ENCODE measurements around the gene LBHD2. TPM values are rescaled to one million over a fixed set of nuclear protein-coding genes. Genes with fewer than 3 reads are reported as not detected.

Gene LBHD2
- total and polyA plus RNA-seq, 2 of the 13 experiments (the other 11 are each of a cell fraction or from before 2014, with no cell fraction given) = 0.67 to 1.00 TPM

DNA sequence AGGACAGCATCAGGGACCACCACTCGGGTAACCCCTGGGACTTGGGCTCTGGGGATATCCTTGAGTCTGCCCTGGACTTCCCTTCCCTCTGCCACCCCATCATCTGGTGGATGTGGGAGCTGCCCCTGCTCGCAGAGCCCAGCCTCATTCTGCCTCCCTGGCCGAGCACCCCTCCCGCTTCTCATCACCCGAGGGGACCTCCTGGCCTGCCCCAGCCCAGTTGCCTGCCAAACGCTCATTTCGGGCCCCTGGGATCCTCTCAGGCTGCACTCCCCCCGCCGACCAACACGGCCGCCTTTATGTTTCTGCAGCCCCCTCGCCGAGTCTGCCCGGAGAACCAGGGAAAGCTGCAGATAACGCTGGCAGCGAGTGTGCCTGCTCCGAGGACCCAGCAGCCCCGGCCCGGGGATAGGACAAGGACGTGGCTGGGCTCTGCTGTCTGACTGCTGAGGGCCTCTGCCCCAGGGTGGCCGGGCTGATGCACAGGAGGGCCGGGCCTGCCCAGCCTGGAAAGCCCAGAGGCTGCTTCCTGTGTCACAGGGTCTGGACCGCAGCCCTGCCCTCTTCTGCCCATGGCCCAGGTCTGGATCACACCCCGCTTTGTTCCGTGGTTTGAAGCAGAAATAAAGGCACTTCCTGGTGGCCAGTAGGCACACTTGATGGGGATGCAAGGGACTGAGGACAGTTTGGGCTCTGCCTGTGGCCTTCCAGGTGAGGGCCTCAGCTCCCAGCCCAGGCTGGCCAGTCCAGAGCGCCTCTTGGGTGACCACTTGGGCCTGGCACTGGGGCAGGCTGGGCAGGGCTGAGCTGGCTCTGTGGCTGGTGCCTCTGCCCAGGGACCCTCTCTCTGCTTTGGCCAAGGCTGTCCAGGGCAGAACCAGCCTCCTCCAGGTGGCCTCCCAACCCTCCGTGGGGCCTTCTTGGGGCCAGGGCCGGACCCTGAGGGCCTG lies 5.7 kb downstream of the LBHD2 start (continued):
- TF ChIP-seq, protein P1, sequence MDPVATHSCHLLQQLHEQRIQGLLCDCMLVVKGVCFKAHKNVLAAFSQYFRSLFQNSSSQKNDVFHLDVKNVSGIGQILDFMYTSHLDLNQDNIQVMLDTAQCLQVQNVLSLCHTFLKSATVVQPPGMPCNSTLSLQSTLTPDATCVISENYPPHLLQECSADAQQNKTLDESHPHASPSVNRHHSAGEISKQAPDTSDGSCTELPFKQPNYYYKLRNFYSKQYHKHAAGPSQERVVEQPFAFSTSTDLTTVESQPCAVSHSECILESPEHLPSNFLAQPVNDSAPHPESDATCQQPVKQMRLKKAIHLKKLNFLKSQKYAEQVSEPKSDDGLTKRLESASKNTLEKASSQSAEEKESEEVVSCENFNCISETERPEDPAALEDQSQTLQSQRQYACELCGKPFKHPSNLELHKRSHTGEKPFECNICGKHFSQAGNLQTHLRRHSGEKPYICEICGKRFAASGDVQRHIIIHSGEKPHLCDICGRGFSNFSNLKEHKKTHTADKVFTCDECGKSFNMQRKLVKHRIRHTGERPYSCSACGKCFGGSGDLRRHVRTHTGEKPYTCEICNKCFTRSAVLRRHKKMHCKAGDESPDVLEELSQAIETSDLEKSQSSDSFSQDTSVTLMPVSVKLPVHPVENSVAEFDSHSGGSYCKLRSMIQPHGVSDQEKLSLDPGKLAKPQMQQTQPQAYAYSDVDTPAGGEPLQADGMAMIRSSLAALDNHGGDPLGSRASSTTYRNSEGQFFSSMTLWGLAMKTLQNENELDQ (CRISPR knock-in tag; IDR thresholded peaks at IDR 0.05; ENCODE audit: borderline replicate concordance) = no peak
- TF ChIP-seq ZFP36L2 (CRISPR knock-in tag; IDR thresholded peaks at IDR 0.05) = no peak
- TF ChIP-seq, protein P2, sequence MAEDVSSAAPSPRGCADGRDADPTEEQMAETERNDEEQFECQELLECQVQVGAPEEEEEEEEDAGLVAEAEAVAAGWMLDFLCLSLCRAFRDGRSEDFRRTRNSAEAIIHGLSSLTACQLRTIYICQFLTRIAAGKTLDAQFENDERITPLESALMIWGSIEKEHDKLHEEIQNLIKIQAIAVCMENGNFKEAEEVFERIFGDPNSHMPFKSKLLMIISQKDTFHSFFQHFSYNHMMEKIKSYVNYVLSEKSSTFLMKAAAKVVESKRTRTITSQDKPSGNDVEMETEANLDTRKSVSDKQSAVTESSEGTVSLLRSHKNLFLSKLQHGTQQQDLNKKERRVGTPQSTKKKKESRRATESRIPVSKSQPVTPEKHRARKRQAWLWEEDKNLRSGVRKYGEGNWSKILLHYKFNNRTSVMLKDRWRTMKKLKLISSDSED (CRISPR knock-in tag; IDR thresholded peaks at IDR 0.05) = 0 out of 2 replicates have a peak, but pooled peaks have one; percentile 55
- TF ChIP-seq TBX2 (CRISPR knock-in tag; IDR thresholded peaks at IDR 0.05; ENCODE audit: borderline replicate concordance) = peak; percentile 9; the same call in 1 of the 2 replicates
- TF ChIP-seq ZBTB38 (CRISPR knock-in tag; IDR thresholded peaks at IDR 0.05) = peak; percentile 27
- 0 out of 2 replicates have a peak, but pooled peaks have one; percentile 48 for TF ChIP-seq EEA1 (CRISPR knock-in tag; IDR thresholded peaks at IDR 0.05; ENCODE audit: borderline replicate concordance)
- TF ChIP-seq ZFX (CRISPR knock-in tag; IDR thresholded peaks at IDR 0.05; ENCODE audit: low read depth) = peak; percentile 79
- TF ChIP-seq WIZ (CRISPR knock-in tag; IDR thresholded peaks at IDR 0.05) = 0 out of 2 replicates have a peak, but pooled peaks have one; percentile 45
- peak; percentile 93 for TF ChIP-seq ZNF331 (CRISPR knock-in tag; IDR thresholded peaks at IDR 0.05)
- TF ChIP-seq GATA4 (IDR thresholded peaks at IDR 0.05; ENCODE audit: borderline replicate concordance, low read depth) = no peak
- peak; percentile 46; the same call in 1 of the 2 replicates for TF ChIP-seq ELF1 (CRISPR knock-in tag; IDR thresholded peaks at IDR 0.05)
- peak; percentile 81; the same call in 1 of the 2 replicates for TF ChIP-seq HNRNPL (IDR thresholded peaks at IDR 0.05; ENCODE audit: low read depth, low read length)
- TF ChIP-seq NRL (CRISPR knock-in tag; IDR thresholded peaks at IDR 0.05; ENCODE audit: borderline replicate concordance) = peak; percentile 52; the same call in 1 of the 2 replicates
- no peak for TF ChIP-seq RFX3 (CRISPR knock-in tag; IDR thresholded peaks at IDR 0.05)
- peak; percentile 24; the same call in 1 of the 2 replicates for TF ChIP-seq GABPB1 (CRISPR knock-in tag; IDR thresholded peaks at IDR 0.05)
- 0 out of 2 replicates have a peak, but pooled peaks have one; percentile 35 for TF ChIP-seq DNMT1 (CRISPR knock-in tag; IDR thresholded peaks at IDR 0.05)
- no peak for TF ChIP-seq NBN (conservative IDR thresholded peaks at IDR 0.05)
- TF ChIP-seq, protein P3, sequence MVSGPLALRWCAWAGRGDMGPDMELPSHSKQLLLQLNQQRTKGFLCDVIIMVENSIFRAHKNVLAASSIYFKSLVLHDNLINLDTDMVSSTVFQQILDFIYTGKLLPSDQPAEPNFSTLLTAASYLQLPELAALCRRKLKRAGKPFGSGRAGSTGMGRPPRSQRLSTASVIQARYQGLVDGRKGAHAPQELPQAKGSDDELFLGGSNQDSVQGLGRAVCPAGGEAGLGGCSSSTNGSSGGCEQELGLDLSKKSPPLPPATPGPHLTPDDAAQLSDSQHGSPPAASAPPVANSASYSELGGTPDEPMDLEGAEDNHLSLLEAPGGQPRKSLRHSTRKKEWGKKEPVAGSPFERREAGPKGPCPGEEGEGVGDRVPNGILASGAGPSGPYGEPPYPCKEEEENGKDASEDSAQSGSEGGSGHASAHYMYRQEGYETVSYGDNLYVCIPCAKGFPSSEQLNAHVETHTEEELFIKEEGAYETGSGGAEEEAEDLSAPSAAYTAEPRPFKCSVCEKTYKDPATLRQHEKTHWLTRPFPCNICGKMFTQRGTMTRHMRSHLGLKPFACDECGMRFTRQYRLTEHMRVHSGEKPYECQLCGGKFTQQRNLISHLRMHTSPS (CRISPR knock-in tag; IDR thresholded peaks at IDR 0.05; ENCODE audit: low read depth) = peak; percentile 31; the same call in 1 of the 2 replicates
- no peak for TF ChIP-seq ZNF577 (CRISPR knock-in tag; IDR thresholded peaks at IDR 0.05; ENCODE audit: borderline replicate concordance, low read depth)
- TF ChIP-seq SMC3 (IDR thresholded peaks at IDR 0.05; ENCODE audit: low read length) = no peak
- no peak for TF ChIP-seq PAF1 (CRISPR knock-in tag; IDR thresholded peaks at IDR 0.05)
- TF ChIP-seq SAP130 (CRISPR knock-in tag; IDR thresholded peaks at IDR 0.05; ENCODE audit: low read depth) = peak; percentile 15; the same call in 1 of the 2 replicates
- no peak for TF ChIP-seq ZNF329 (CRISPR knock-in tag; IDR thresholded peaks at IDR 0.05; ENCODE audit: low read depth)
- no peak for TF ChIP-seq KMT2B (CRISPR knock-in tag; IDR thresholded peaks at IDR 0.05)
